Measurements from ENCODE around the gene VAMP2.
A peak's percentile ranks its signal among the peaks of the same experiment; 100 is the strongest.

VAMP2 gene

GRCh38 chr17:8138374-8138671, 24.4 kb downstream of the VAMP2 start:
- Histone ChIP-seq H3K4me1 (ENCODE audit: low read depth, poor library complexity, severe bottlenecking) (no peaks in the 10 kb centered on the region), H4K20me1 (ENCODE audit: insufficient read depth) (no peaks in the 10 kb centered on the region), H2AFZ (ENCODE audit: low read depth) (peak overlapping the region; percentile 49; the same call in 1 of the 2 replicates), H3K27me3 (ENCODE audit: insufficient read depth, low read depth) (no peaks in the 10 kb centered on the region), H3K27ac (no peak overlapping the region), H3K36me3 (ENCODE audit: insufficient read depth) (no peaks in the 10 kb centered on the region), H3K9ac (no peak overlapping the region), H3K4me2 (peak overlapping the region; percentile 25; the same call in 1 of the 2 replicates), H3K79me2 (ENCODE audit: insufficient read depth, low read depth) (no peaks in the 10 kb centered on the region), H3K4me3 (IDR thresholded peaks at IDR 0.05; ENCODE audit: insufficient read depth, low read depth, low read length) (no peak overlapping the region)
- TF ChIP-seq, protein P1, sequence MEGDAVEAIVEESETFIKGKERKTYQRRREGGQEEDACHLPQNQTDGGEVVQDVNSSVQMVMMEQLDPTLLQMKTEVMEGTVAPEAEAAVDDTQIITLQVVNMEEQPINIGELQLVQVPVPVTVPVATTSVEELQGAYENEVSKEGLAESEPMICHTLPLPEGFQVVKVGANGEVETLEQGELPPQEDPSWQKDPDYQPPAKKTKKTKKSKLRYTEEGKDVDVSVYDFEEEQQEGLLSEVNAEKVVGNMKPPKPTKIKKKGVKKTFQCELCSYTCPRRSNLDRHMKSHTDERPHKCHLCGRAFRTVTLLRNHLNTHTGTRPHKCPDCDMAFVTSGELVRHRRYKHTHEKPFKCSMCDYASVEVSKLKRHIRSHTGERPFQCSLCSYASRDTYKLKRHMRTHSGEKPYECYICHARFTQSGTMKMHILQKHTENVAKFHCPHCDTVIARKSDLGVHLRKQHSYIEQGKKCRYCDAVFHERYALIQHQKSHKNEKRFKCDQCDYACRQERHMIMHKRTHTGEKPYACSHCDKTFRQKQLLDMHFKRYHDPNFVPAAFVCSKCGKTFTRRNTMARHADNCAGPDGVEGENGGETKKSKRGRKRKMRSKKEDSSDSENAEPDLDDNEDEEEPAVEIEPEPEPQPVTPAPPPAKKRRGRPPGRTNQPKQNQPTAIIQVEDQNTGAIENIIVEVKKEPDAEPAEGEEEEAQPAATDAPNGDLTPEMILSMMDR (conservative IDR thresholded peaks at IDR 0.05; ENCODE audit: low read depth, low read length), result no peak

DNA sequence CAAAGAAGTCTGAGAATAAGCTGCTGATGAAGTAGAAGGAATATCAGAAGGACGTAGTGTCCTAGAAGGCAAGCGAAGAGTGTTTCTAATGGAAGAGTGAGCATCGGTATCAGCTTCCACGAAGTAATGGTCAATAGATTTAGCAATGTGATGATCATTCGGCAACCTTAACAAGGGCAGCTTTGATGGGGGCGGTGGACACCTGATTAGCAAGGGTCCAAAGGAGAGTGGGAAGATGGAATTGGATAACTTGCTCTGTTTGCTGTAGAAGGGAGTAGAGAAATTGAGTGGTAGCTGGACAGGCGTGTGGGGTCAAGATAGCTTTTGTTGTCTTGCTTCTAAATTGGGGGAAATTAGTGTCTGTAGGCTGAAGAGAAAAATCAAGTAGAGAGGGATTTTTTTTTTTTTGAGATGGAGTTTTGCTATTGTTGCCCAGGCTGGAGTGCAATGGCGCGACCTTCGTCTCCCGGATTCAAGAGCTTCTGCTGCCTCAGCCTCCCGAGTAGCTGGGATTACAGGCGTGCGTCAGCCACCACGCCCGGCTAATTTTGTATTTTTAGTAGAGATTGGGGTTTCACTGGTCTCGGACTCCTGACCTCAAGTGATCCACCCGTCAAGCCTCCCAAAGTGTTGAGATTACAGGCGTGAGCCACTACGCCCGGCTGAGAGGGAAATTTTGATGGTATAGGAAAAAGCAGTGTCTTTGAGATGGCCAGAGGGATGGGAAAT, 24.9 kb downstream of the VAMP2 start:
- TF ChIP-seq, protein P1 (conservative IDR thresholded peaks at IDR 0.05; ENCODE audit: low read depth, low read length), result no peak
- Histone ChIP-seq H3K4me1 (ENCODE audit: low read depth, poor library complexity, severe bottlenecking) (no peaks in the 10 kb centered on the region), H3K79me2 (ENCODE audit: insufficient read depth, low read depth) (no peaks in the 10 kb centered on the region), H3K9ac (no peak overlapping the region; the same call in 1 of the 2 replicates), H4K20me1 (ENCODE audit: insufficient read depth) (no peaks in the 10 kb centered on the region), H3K36me3 (ENCODE audit: insufficient read depth) (no peaks in the 10 kb centered on the region), H3K4me2 (peak overlapping the region; percentile 25; the same call in 1 of the 2 replicates), H2AFZ (ENCODE audit: low read depth) (peak overlapping the region; percentile 49; the same call in 1 of the 2 replicates), H3K4me3 (IDR thresholded peaks at IDR 0.05; ENCODE audit: insufficient read depth, low read depth, low read length) (no peak overlapping the region), H3K27me3 (ENCODE audit: insufficient read depth, low read depth) (no peaks in the 10 kb centered on the region), H3K27ac (no peak overlapping the region)

- H3K27me3 ChIP-seq (ENCODE audit: insufficient read depth, low read depth), result no peaks in the 10 kb centered on the region
- no peaks in the 10 kb centered on the region for H3K36me3 ChIP-seq (ENCODE audit: insufficient read depth)
- H4K20me1 ChIP-seq (ENCODE audit: insufficient read depth), result no peaks in the 10 kb centered on the region
- no peak overlapping the region for H3K9ac ChIP-seq
- H3K79me2 ChIP-seq (ENCODE audit: insufficient read depth, low read depth), result no peaks in the 10 kb centered on the region
- no peak overlapping the region for H2AFZ ChIP-seq (ENCODE audit: low read depth)
- no peak overlapping the region for H3K4me3 ChIP-seq (IDR thresholded peaks at IDR 0.05; ENCODE audit: insufficient read depth, low read depth, low read length)
- H3K4me2 ChIP-seq, result no peak overlapping the region
- H3K27ac ChIP-seq, result no peak overlapping the region
- TF ChIP-seq, protein P1 (conservative IDR thresholded peaks at IDR 0.05; ENCODE audit: low read depth, low read length), result no peak
- H3K4me1 ChIP-seq (ENCODE audit: low read depth, poor library complexity, severe bottlenecking), result no peaks in the 10 kb centered on the region
Measured at GRCh38 chr17:8133941-8134340, 28.8 kb downstream of the VAMP2 start.

- Histone ChIP-seq H3K4me3 (IDR thresholded peaks at IDR 0.05; ENCODE audit: insufficient read depth, low read depth, low read length) (no peak overlapping the region), H3K79me2 (ENCODE audit: insufficient read depth, low read depth) (no peaks in the 10 kb centered on the region), H2AFZ (ENCODE audit: low read depth) (no peak overlapping the region), H4K20me1 (ENCODE audit: insufficient read depth) (no peaks in the 10 kb centered on the region), H3K27me3 (ENCODE audit: insufficient read depth, low read depth) (no peaks in the 10 kb centered on the region), H3K27ac (no peak overlapping the region), H3K9ac (no peak overlapping the region), H3K4me2 (no peak overlapping the region), H3K4me1 (ENCODE audit: low read depth, poor library complexity, severe bottlenecking) (no peaks in the 10 kb centered on the region), H3K36me3 (ENCODE audit: insufficient read depth) (no peaks in the 10 kb centered on the region)
- TF ChIP-seq, protein P1 (conservative IDR thresholded peaks at IDR 0.05; ENCODE audit: low read depth, low read length), result no peak
Measured at GRCh38 chr17:8133399-8133798, 29.3 kb downstream of the VAMP2 start.

All from KMS-11 (cell line).